Cerebellar nuclear complex (tissue), 1 donor: ENCODE results near the gene STARD6.
"Not testable (repeated sequence)": the region's sequence is repeated elsewhere in the genome, so short reads cannot be mapped to it uniquely, and the experiment has no call there.

Experiments
- DNase-seq, 2 experiments: peaks; one replicate each; lab custom pipeline; 2025; lab: John Stamatoyannopoulos, UW

The STARD6 gene

GRCh38 chr18:54357660-54358494, at the start of gene STARD6, which contains the start of gene C18orf54:
Gene STARD6, minus strand, starts transcription at chr18:54357858. Its CDS starts 3,285 bp downstream, at chr18:54354573.
Gene C18orf54, plus strand, starts transcription at chr18:54357906. Its CDS starts 2,667 bp downstream, at chr18:54360573.
- DNase-seq: peak in 1 of 2 experiments; percentile 32

GRCh38 chr18:54405290-54405689, 47.6 kb upstream of the STARD6 start:
- no peak for DNase-seq

GRCh38 chr18:54396760-54397159, 39.1 kb upstream of the STARD6 start:
- no peak for DNase-seq

- no peak for DNase-seq
Measured at GRCh38 chr18:54393648-54394294, 36.1 kb upstream of the STARD6 start.

GRCh38 chr18:54392543-54393023, 34.9 kb upstream of the STARD6 start:
- DNase-seq: no peak

- no peak for DNase-seq
Measured at GRCh38 chr18:54390838-54391237, 33.2 kb upstream of the STARD6 start.

GRCh38 chr18:54389143-54389505, 31.5 kb upstream of the STARD6 start:
- DNase-seq: no peak

- no peak for DNase-seq
Measured at GRCh38 chr18:54388203-54389142, 30.8 kb upstream of the STARD6 start.

- no peak for DNase-seq
Measured at GRCh38 chr18:54387631-54388030, 30.0 kb upstream of the STARD6 start.

GRCh38 chr18:54386800-54387495, 29.3 kb upstream of the STARD6 start:
- not testable (repeated sequence) for DNase-seq

- DNase-seq: no peak
Measured at GRCh38 chr18:54386043-54386442, 28.4 kb upstream of the STARD6 start.

- DNase-seq: no peak
Measured at GRCh38 chr18:54382733-54383252, 25.1 kb upstream of the STARD6 start.

GRCh38 chr18:54382076-54382475, 24.4 kb upstream of the STARD6 start:
- no peak for DNase-seq

GRCh38 chr18:54381640-54382039, 24.0 kb upstream of the STARD6 start:
- DNase-seq: no peak

- no peak for DNase-seq
Measured at GRCh38 chr18:54378057-54378456, 20.4 kb upstream of the STARD6 start.

- DNase-seq: no peak
Measured at GRCh38 chr18:54360406-54360805, 2.7 kb upstream of the STARD6 start.

- no peak for DNase-seq
Measured at GRCh38 chr18:54359233-54359632, 1.6 kb upstream of the STARD6 start.

GRCh38 chr18:54358495-54359040, 910 bp upstream of the STARD6 start:
- no peak for DNase-seq

GRCh38 chr18:54357082-54357659, 487 bp downstream of the STARD6 start:
- DNase-seq: peak in 1 of 2 experiments; percentile 36

GRCh38 chr18:54351186-54351585, 6.5 kb downstream of the STARD6 start:
- no peak for DNase-seq
